GM12878 (cell line): ENCODE measurements around the gene ARHGAP15. TPM values are rescaled to one million over a fixed set of nuclear protein-coding genes. Genes with fewer than 3 reads are reported as not detected.

ENCODE experiments used
- ATAC-seq: fragments of 200-7000 bp; cut with Tn5 transposase; 3 replicates; pipeline ENCODE4 v1.9.1; 2020; ENCODE audit warnings: mild to moderate bottlenecking, moderate library complexity
- BruUV-seq: library from RNA; stranded (reverse); fragments of 400-500 nt; replicated peaks from 2 replicates; lab custom pipeline; 2021; lab: Mats Ljungman, UMichigan
- CTCF ChIA-PET: fragments of 300-600 bp; sonication (Branson Sonifier 250); formaldehyde crosslinking; extraction: SDS; loops from one replicate; lab custom pipeline; 2021; ENCODE audit warnings: inconsistent platforms; lab: Yijun Ruan, JAX
- POLR2A ChIA-PET: fragments of 350-600 bp; formaldehyde crosslinking; extraction: SDS; loops from one replicate; lab custom pipeline; 2021; ENCODE audit warnings: inconsistent platforms; lab: Charles Lee
- RAD21 ChIA-PET: fragments of 300-600 bp; sonication (Branson Sonifier 250); formaldehyde crosslinking; loops from one replicate; lab custom pipeline; 2023; ENCODE audit warnings: antibody characterized with exemption; ENCODE audit not compliant: unreplicated experiment; lab: Charles Lee
- SMC1A ChIA-PET: fragments of 300-600 bp; sonication (Branson Sonifier 250); formaldehyde crosslinking; loops from one replicate; lab custom pipeline; 2023; ENCODE audit not compliant: unreplicated experiment, uncharacterized antibody; lab: Charles Lee
- DNase-seq: peaks from one replicate; pipeline ENCODE4 v3.0.0-alpha.2; 2011; ENCODE audit warnings: low read depth, low spot score
- FAIRE-seq: peaks from 3 replicates; lab custom pipeline; 2011; peaks lifted over from hg19 to GRCh38; lab: Jason Lieb, UNC
- H2AFZ ChIP-seq: 2 replicates; pipeline ENCODE4 v1.6.0; 2011; ENCODE audit warnings: low read depth, low read length, control low read depth; ENCODE audit not compliant: control insufficient read depth
- H3K27ac ChIP-seq: 2 replicates; pipeline ENCODE4 v1.5.1; 2011; ENCODE audit warnings: control low read depth; ENCODE audit not compliant: control insufficient read depth, insufficient read depth
- H3K27me3 ChIP-seq, 2 experiments: replicated peaks in 1 of 2; 2 replicates each; pipeline versions ENCODE4 v1.6.0 to v1.6.1; 2011; ENCODE audit warnings: low read length in 1 of 2; ENCODE audit not compliant: control insufficient read depth in 2 of 2, insufficient read depth in 2 of 2
- H3K36me3 ChIP-seq, 2 experiments: 2 replicates each; pipeline ENCODE4 v1.5.1; 2011; ENCODE audit warnings: low read length in 1 of 2; ENCODE audit not compliant: control insufficient read depth in 2 of 2, insufficient read depth in 2 of 2
- H3K4me1 ChIP-seq: 2 replicates; pipeline ENCODE4 v1.6.1; 2011; ENCODE audit warnings: mild to moderate bottlenecking, low read length, moderate library complexity, mixed read lengths; ENCODE audit not compliant: control insufficient read depth, insufficient read depth
- H3K4me2 ChIP-seq: 2 replicates; pipeline ENCODE4 v1.6.0; 2011; ENCODE audit warnings: control low read depth; ENCODE audit not compliant: control insufficient read depth, insufficient read depth
- H3K4me3 ChIP-seq: fragments of 200-600 bp; sonication (generic); 2 replicates; pipeline ENCODE4 v1.5.1; 2016
- H3K79me2 ChIP-seq: 2 replicates; pipeline ENCODE4 v1.6.0; 2011; ENCODE audit warnings: low read length; ENCODE audit not compliant: control insufficient read depth, insufficient read depth
- H3K9ac ChIP-seq: 2 replicates; pipeline ENCODE4 v1.8.0; 2011; ENCODE audit warnings: low read length, control low read depth, mixed read lengths; ENCODE audit not compliant: control insufficient read depth, insufficient read depth
- H3K9me3 ChIP-seq: replicated peaks from 3 replicates; pipeline ENCODE4 v1.5.1; 2011; ENCODE audit warnings: mild to moderate bottlenecking, low read length; ENCODE audit not compliant: control insufficient read depth, insufficient read depth
- H4K20me1 ChIP-seq: 2 replicates; pipeline ENCODE4 v1.6.0; 2011; ENCODE audit not compliant: control insufficient read depth, insufficient read depth
- ASH2L ChIP-seq: fragments of 300-600, 200-600 bp; sonication (generic); IDR thresholded peaks from 2 replicates; pipeline ENCODE4 v1.6.1; 2017; ENCODE audit warnings: low read depth, mild to moderate bottlenecking, borderline replicate concordance
- BCL11A ChIP-seq: IDR thresholded peaks from 2 replicates; pipeline ENCODE4 v1.6.1; 2011; ENCODE audit warnings: low read depth, low read length
- CBX3 ChIP-seq: fragments of 200-600 bp; sonication (generic); IDR thresholded peaks from 2 replicates; pipeline ENCODE4 v1.6.1; 2016; ENCODE audit warnings: low read depth, borderline replicate concordance
- FOXK2 ChIP-seq: fragments of 450-650 bp; IDR thresholded peaks from 2 replicates; pipeline ENCODE4 v1.6.1; 2017; ENCODE audit warnings: mild to moderate bottlenecking, moderate library complexity
- FOXM1 ChIP-seq: IDR thresholded peaks from 2 replicates; pipeline ENCODE4 v1.6.1; 2012; ENCODE audit warnings: low read depth, mild to moderate bottlenecking, inconsistent platforms, low read length, moderate library complexity
- GATAD2B ChIP-seq: fragments of 450-650 bp; conservative IDR thresholded peaks from 2 replicates; pipeline ENCODE4 v1.6.1; 2017; ENCODE audit warnings: low read depth, mild to moderate bottlenecking, moderate library complexity
- JUNB ChIP-seq: IDR thresholded peaks from 2 replicates; pipeline ENCODE4 v1.6.1; 2016; ENCODE audit warnings: antibody characterized with exemption, mild to moderate bottlenecking
- NFIC ChIP-seq: IDR thresholded peaks from 2 replicates; pipeline ENCODE4 v1.6.1; 2012; ENCODE audit warnings: low read depth, mild to moderate bottlenecking, inconsistent platforms, low read length, moderate library complexity
- RAD51 ChIP-seq: fragments of 450-650 bp; IDR thresholded peaks from 2 replicates; pipeline ENCODE4 v1.6.1; 2016; ENCODE audit warnings: moderate library complexity, mild to moderate bottlenecking, inconsistent platforms
- SREBF1 ChIP-seq: IDR thresholded peaks from 2 replicates; pipeline ENCODE4 v1.6.1; 2012; ENCODE audit warnings: mild to moderate bottlenecking, low read length
- YY1 ChIP-seq: IDR thresholded peaks from 2 replicates; pipeline ENCODE4 v1.6.1; 2011; ENCODE audit warnings: low read depth, mild to moderate bottlenecking, low read length
- WGBS: methylation state at CpG from one replicate; pipeline ENCODE4 v1.1.6; 2016; ENCODE audit warnings: low lambda C conversion rate; ENCODE audit not compliant: insufficient replicate concordance, insufficient coverage; ENCODE audit errors: missing lambda C conversion rate; 5-methylcytosine and 5-hydroxymethylcytosine counted together
- in situ Hi-C: fragments of 300-500 bp; cut with MboI; formaldehyde crosslinking; loops from 9 replicates; pipeline ENCODE4 v1.14.3; 2018; ENCODE audit warnings: mixed read lengths
- intact Hi-C: fragments of 100-400 bp; cut with micrococcal nuclease; formaldehyde crosslinking; loops from one replicate; pipeline ENCODE4 v1.14.2; 2022; ENCODE audit not compliant: unreplicated experiment
- polyA plus RNA-seq, 11 experiments: library from polyadenylated mRNA; depleted of rRNA in 4 of 11; unstranded in 6 of 11; stranded (reverse) in 5 of 11; fragments of >200 nt; fragmentation: Nextera tagmentation in 4 of 11; fragmentation: Illumina TruSeq in 1 of 11; extraction: Ambion mirVana in 4 of 11; extraction: Trizol in 1 of 11; gene quantifications; 1 replicate in 1 of 11; 2 replicates in 10 of 11; pipeline versions ENCODE4 v1.2.1 to v1.2.3, GENCODE V29; 2011 to 2016; ENCODE audit warnings: inconsistent platforms in 2 of 11, missing spikeins in 2 of 11, low read depth in 1 of 11
- total RNA-seq, 4 experiments: library from RNA; depleted of rRNA in 3 of 4; stranded (reverse); fragments of >200 nt in 3 of 4; fragmentation: Illumina TruSeq in 1 of 4; extraction: Trizol in 1 of 4; gene quantifications; 2 replicates each; pipeline versions ENCODE4 v1.2.1 to v1.2.3, GENCODE V29; 2013 to 2021
- TF ChIP-seq, protein P1 (sequence below): fragments of 450-650 bp; IDR thresholded peaks from 2 replicates; pipeline ENCODE4 v1.6.1; 2018; ENCODE audit warnings: borderline replicate concordance, mild to moderate bottlenecking; ENCODE audit not compliant: partially characterized antibody
- TF ChIP-seq, protein P2 (sequence below): fragments of 450-650 bp; IDR thresholded peaks from 2 replicates; pipeline ENCODE4 v1.6.1; 2017; ENCODE audit warnings: mild to moderate bottlenecking, low read depth, inconsistent platforms; ENCODE audit not compliant: poor library complexity, severe bottlenecking
- TF ChIP-seq, protein P3 (sequence below): fragments of 450-650 bp; IDR thresholded peaks from 2 replicates; pipeline ENCODE4 v1.6.1; 2016; ENCODE audit warnings: mild to moderate bottlenecking

ARHGAP15 gene
- total and polyA plus RNA-seq, 10 of the 15 experiments (the other 5 are each of a cell fraction or from before 2014, with no cell fraction given), result 38.0 to 92.6 (median 66.7) TPM

DNA sequence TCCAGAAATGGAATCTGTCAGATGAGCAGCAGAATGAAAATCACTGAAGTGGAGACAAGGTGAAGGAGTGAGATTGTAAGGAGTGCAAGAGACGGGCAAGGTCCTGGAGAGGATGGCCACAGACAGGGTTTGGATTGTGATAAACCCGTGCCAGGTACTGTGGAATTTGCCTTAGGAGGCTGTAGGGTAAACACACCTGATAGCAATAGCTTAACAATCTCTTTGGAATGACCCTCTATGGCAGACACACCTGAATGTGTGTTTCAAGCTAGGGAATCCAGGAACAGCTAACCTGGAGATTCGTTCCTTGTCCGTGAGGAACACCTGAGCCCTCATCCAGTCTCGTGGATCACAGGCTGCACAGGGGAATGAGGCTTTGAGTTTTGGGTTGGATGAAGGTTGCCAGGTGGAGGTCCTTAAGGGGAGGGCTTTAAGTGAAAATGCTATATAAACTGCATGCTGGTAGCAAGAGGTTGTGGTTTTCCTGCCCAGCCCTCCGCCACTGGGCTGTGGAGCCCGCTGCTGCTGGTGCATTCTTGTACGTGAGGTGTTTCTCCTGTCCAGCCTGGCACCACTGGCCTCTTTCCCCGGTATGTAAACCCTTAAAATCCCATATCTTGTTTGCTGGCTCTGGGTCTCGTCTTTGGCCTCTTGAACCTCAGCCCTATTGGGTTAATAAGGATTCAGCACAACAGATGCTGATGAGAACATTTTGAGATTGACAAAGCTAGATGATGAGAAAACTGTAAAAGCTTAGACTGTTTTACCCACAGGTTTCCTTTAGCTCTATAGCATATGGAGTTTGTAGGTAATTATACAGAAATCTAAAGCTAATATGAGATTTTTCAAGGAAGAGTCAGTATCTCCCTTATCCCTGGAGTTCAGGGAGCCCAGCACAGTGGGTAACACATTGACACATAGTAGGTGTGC is 117.9 kb downstream of the ARHGAP15 start:
- ChIA-PET SMC1A (interaction anchor here (0.8 to 1.5 kb wide), 7 partner anchors 11 to 77 kb away, joined by 3 to 4 read pairs (median 3); no protein-coding TSS in a partner anchor), RAD21 (interaction anchor here (1.5 kb wide), 1 partner anchor 136 kb away, joined by 5 read pairs; no protein-coding TSS in a partner anchor), CTCF (interaction anchor here (1.2 to 6.0 kb wide), 6 partner anchors 8 to 136 kb away, joined by 3 to 41 read pairs (median 5); no protein-coding TSS in a partner anchor), POLR2A (no interaction called here)
- H3K9me3 ChIP-seq, result no peaks in the 10 kb centered on the region
- H3K27ac ChIP-seq, result no peak overlapping the region
- H3K4me3 ChIP-seq, result no peak overlapping the region
- peaks cover 0 to 5% of the 10 kb centered on the region in 2 experiments; a peak in 1 of 4 replicates for H3K36me3 ChIP-seq
- H3K9ac ChIP-seq, result no peak overlapping the region
- TF ChIP-seq GATAD2B (no peak), NFIC (no peak), SREBF1 (no peak), FOXM1 (no peak), YY1 (no peak), JUNB (no peak), ASH2L (no peak), BCL11A (no peak), FOXK2 (no peak), RAD51 (no peak), CBX3 (no peak)
- TF ChIP-seq, protein P1, sequence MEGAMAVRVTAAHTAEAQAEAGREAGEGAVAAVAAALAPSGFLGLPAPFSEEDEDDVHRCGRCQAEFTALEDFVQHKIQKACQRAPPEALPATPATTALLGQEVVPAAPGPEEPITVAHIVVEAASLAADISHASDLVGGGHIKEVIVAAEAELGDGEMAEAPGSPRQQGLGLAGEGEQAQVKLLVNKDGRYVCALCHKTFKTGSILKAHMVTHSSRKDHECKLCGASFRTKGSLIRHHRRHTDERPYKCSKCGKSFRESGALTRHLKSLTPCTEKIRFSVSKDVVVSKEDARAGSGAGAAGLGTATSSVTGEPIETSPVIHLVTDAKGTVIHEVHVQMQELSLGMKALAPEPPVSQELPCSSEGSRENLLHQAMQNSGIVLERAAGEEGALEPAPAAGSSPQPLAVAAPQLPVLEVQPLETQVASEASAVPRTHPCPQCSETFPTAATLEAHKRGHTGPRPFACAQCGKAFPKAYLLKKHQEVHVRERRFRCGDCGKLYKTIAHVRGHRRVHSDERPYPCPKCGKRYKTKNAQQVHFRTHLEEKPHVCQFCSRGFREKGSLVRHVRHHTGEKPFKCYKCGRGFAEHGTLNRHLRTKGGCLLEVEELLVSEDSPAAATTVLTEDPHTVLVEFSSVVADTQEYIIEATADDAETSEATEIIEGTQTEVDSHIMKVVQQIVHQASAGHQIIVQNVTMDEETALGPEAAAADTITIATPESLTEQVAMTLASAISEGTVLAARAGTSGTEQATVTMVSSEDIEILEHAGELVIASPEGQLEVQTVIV, result no peak
- TF ChIP-seq, protein P2, sequence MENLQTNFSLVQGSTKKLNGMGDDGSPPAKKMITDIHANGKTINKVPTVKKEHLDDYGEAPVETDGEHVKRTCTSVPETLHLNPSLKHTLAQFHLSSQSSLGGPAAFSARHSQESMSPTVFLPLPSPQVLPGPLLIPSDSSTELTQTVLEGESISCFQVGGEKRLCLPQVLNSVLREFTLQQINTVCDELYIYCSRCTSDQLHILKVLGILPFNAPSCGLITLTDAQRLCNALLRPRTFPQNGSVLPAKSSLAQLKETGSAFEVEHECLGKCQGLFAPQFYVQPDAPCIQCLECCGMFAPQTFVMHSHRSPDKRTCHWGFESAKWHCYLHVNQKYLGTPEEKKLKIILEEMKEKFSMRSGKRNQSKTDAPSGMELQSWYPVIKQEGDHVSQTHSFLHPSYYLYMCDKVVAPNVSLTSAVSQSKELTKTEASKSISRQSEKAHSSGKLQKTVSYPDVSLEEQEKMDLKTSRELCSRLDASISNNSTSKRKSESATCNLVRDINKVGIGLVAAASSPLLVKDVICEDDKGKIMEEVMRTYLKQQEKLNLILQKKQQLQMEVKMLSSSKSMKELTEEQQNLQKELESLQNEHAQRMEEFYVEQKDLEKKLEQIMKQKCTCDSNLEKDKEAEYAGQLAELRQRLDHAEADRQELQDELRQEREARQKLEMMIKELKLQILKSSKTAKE, result no peak
- TF ChIP-seq, protein P3, sequence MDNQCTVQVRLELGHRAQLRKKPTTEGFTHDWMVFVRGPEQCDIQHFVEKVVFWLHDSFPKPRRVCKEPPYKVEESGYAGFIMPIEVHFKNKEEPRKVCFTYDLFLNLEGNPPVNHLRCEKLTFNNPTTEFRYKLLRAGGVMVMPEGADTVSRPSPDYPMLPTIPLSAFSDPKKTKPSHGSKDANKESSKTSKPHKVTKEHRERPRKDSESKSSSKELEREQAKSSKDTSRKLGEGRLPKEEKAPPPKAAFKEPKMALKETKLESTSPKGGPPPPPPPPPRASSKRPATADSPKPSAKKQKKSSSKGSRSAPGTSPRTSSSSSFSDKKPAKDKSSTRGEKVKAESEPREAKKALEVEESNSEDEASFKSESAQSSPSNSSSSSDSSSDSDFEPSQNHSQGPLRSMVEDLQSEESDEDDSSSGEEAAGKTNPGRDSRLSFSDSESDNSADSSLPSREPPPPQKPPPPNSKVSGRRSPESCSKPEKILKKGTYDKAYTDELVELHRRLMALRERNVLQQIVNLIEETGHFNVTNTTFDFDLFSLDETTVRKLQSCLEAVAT, result no peak
- no peaks in the 10 kb centered on the region for H3K4me1 ChIP-seq
- ATAC-seq, result no peak
- H2AFZ ChIP-seq, result no peak overlapping the region
- H3K27me3 ChIP-seq, result no peaks in the 10 kb centered on the region
- WGBS, result 90% methylated on average over 10 of the region's 10 CpGs
- no TSS peak for BruUV-seq
- no peaks in the 10 kb centered on the region for H3K79me2 ChIP-seq
- DNase-seq, result no peak
- no peaks in the 10 kb centered on the region for H4K20me1 ChIP-seq
- H3K4me2 ChIP-seq, result no peak overlapping the region
- intact Hi-C loops, result no loop called here
- FAIRE-seq, result no peak
- in situ Hi-C loops, result no loop called here
